CD4-positive, CD25-positive, alpha-beta regulatory T cell (primary cell): ENCODE results near the gene MOGAT2. TPM values are rescaled to one million over a fixed set of nuclear protein-coding genes. Genes with fewer than 3 reads are reported as not detected.

Experiments used
- ATAC-seq, 2 donors: fragments of 150-1000 bp; cut with Tn5 transposase; one replicate each; pipeline ENCODE4 v1.10.0; 2021; ENCODE audit warnings: low read depth in 2 of 2, moderate number of reproducible peaks in 2 of 2, moderate library complexity in 1 of 2
- DNase-seq, 3 donors: peaks; one replicate each; pipeline versions ENCODE4 v3.0.0 to v3.0.0-alpha.2; 2012 to 2022; ENCODE audit warnings: mixed read lengths in 1 of 3
- H3K27ac ChIP-seq: one replicate; pipeline ENCODE4 v1.7.0; 2013; ENCODE audit warnings: mild to moderate bottlenecking, low read length; ENCODE audit not compliant: insufficient read depth, poor library complexity, severe bottlenecking
- H3K27me3 ChIP-seq: one replicate; pipeline ENCODE4 v1.7.0; 2013; ENCODE audit warnings: low read length; ENCODE audit not compliant: control insufficient read depth, insufficient read depth
- H3K36me3 ChIP-seq: one replicate; pipeline ENCODE4 v1.7.0; 2013; ENCODE audit warnings: mild to moderate bottlenecking, low read length, moderate library complexity; ENCODE audit not compliant: control insufficient read depth, insufficient read depth
- H3K4me1 ChIP-seq: 2 replicates; pipeline ENCODE4 v1.7.0; 2013; ENCODE audit warnings: mild to moderate bottlenecking, low read length; ENCODE audit not compliant: insufficient read depth, control insufficient read depth, poor library complexity, severe bottlenecking
- H3K4me3 ChIP-seq: one replicate; pipeline ENCODE4 v1.7.0; 2013; ENCODE audit warnings: low read depth, mild to moderate bottlenecking, low read length, moderate library complexity
- H3K9me3 ChIP-seq, 2 experiments: 1 replicate in 1 of 2; 2 replicates in 1 of 2; pipeline ENCODE4 v1.7.0; 2013; ENCODE audit warnings: low read length in 2 of 2, mild to moderate bottlenecking in 1 of 2, moderate library complexity in 1 of 2; ENCODE audit not compliant: control insufficient read depth in 2 of 2
- H3K27ac Mint-ChIP-seq, 3 donors: one replicate each; pipeline ENCODE4 v1.8.0; 2020 to 2022; ENCODE audit warnings: mild to moderate bottlenecking in 3 of 3, mixed read lengths in 3 of 3, moderate library complexity in 2 of 3
- H3K27me3 Mint-ChIP-seq: one replicate; pipeline ENCODE4 v1.8.0; 2022; ENCODE audit warnings: mild to moderate bottlenecking, mixed read lengths
- H3K36me3 Mint-ChIP-seq: one replicate; pipeline ENCODE4 v1.8.0; 2020; ENCODE audit warnings: mixed read lengths
- H3K4me1 Mint-ChIP-seq, 4 donors: one replicate each; pipeline ENCODE4 v1.8.0; 2020 to 2022; ENCODE audit warnings: mixed read lengths in 4 of 4, mild to moderate bottlenecking in 1 of 4
- H3K4me3 Mint-ChIP-seq, 4 donors: one replicate each; pipeline ENCODE4 v1.8.0; 2020 to 2022; ENCODE audit warnings: mild to moderate bottlenecking in 4 of 4, mixed read lengths in 4 of 4, moderate library complexity in 3 of 4
- H3K9me3 Mint-ChIP-seq, 7 donors: one replicate each; pipeline ENCODE4 v1.8.0; 2020 to 2022; ENCODE audit warnings: mixed read lengths in 7 of 7, mild to moderate bottlenecking in 3 of 7, moderate library complexity in 2 of 7
- polyA plus RNA-seq, 4 donors: library from polyadenylated mRNA; unstranded; fragments of 300-500 nt; fragmentation: Illumina TruSeq; gene quantifications; one replicate each; pipeline ENCODE4 v1.2.3, GENCODE V29; 2021
- total RNA-seq: library from RNA; stranded (reverse); gene quantifications from one replicate; pipeline ENCODE4 v1.2.3, GENCODE V29; 2022

MOGAT2 gene
- not detected for total RNA-seq
- not detected for polyA plus RNA-seq

DNA sequence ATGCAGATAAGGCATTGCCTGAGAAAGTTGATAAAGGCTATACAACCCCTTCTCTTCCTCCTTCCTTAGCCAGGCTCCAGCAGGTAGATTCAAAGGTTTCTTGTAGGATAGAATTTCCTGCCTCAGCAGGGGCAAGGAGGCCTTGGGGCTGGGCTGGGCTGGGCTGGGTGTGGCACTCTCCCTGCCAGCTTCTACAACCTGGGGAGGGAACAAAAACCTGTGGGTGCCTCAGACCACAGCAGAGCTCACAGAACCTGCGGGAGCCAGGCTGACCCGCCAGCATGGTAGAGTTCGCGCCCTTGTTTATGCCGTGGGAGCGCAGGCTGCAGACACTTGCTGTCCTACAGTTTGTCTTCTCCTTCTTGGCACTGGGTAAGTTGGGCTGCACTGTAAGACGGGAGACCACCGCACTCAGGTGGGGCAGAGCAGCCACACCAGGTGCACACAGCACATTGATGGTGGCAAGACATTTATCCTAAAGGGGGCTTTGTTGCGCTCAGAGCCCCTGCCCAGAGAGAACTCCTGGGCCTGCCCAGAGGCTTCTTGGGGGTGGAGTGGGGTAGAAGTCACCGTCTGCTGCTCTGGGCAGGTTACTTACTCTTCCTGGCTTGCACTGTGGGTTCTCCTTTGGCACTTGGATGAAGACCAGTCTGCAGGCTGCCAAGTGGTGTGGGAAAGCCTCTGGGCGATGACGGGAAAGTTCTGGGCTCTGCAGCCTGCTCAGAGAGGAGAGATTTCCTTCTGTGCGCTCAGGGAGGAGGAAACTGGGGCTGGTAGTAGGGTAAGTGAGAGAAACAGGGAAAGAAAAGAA lies at the start of gene MOGAT2:
MOGAT2 (plus strand) TSS at position 231 of the 811 bp plus-strand sequence; CDS start at position 282, 51 bp downstream.
- Histone ChIP-seq H3K27ac (no peak within 1 kb of the TSS), H3K27me3 (peaks cover 4% of the 10 kb centered on the region), H3K4me3 (no peak within 1 kb of the TSS), H3K4me1 (no peaks in the 10 kb centered on the region), H3K9me3 (no peaks in the 10 kb centered on the region), H3K36me3 (no peaks in the 10 kb centered on the region)
- DNase-seq (no peak), ATAC-seq (no peak)
- Mint-ChIP-seq H3K36me3 (no peaks in the 10 kb centered on the region), H3K9me3 (no peaks in the 10 kb centered on the region), H3K27me3 (peaks cover 9% of the 10 kb centered on the region), H3K4me1 (peaks cover 0 to 4% (median 0%) of the 10 kb centered on the region in 4 donors), H3K4me3 (no peak within 1 kb of the TSS), H3K27ac (no peak within 1 kb of the TSS)

DNA sequence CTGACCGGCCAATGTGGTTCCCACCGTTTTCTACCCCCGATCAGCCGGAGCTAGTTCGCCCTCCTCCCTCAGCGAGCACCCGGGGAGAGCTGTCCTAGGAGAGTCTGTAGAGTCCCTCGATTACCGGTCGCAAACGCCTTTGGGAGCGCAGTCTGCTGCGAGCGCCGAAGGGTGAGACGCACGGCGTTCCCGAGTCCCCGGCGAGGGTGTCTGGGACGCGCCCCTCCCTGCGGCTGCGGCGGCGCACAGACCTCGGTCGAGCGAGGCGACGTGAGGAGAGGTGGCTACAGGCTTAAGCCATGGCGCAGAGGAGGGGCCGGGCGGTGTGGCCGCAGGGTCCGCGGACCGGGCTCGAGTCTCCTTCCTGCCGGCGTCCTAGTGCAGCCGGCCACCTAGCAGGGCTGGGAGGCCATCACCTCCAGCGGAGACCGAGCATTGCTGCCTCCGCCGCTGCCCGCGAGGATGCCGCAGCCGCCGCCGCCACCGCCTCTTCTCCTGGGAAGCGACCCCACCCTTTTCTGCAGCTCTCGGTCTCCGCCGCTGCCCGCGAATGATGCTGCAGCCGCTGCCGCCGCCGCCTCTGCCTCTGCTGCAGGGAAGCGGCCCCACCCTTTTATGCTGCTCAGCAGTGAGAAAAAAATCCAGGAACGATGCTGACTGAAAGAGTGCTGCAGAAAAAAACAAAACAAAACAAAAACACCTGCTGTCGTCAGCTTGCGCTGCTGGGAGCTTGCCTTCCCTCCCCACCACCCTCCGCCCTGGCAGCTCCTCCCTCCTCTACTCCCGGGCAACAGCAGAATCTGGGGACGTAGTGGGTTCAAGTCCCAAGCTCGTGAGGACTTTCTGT lies 49.0 kb upstream of the MOGAT2 start, which contains the start of gene MAP6:
MAP6 (minus strand) TSS at position 588 of the 847 bp plus-strand sequence. CDS start 669 bp downstream, outside the sequence.
- Mint-ChIP-seq H3K27ac (no peak within 1 kb of the TSS), H3K4me1 (peaks cover 0 to 16% (median 8%) of the 10 kb centered on the region in 4 donors), H3K9me3 (peaks cover 0 to 8% (median 1%) of the 10 kb centered on the region in 7 donors), H3K4me3 (peak within 1 kb of the TSS; percentile 78 to 90 (median 84)), H3K27me3 (peaks cover 81% of the 10 kb centered on the region), H3K36me3 (no peaks in the 10 kb centered on the region)
- Histone ChIP-seq H3K9me3 (no peaks in the 10 kb centered on the region), H3K4me3 (peak within 1 kb of the TSS; percentile 40), H3K27me3 (peaks cover 53% of the 10 kb centered on the region), H3K36me3 (no peaks in the 10 kb centered on the region), H3K27ac (no peak within 1 kb of the TSS), H3K4me1 (peaks cover 15% of the 10 kb centered on the region)
- ATAC-seq (peak in 1 of 2 donors; percentile 22), DNase-seq (peak in 2 of 3 donors; percentile 5 to 44)

DNA sequence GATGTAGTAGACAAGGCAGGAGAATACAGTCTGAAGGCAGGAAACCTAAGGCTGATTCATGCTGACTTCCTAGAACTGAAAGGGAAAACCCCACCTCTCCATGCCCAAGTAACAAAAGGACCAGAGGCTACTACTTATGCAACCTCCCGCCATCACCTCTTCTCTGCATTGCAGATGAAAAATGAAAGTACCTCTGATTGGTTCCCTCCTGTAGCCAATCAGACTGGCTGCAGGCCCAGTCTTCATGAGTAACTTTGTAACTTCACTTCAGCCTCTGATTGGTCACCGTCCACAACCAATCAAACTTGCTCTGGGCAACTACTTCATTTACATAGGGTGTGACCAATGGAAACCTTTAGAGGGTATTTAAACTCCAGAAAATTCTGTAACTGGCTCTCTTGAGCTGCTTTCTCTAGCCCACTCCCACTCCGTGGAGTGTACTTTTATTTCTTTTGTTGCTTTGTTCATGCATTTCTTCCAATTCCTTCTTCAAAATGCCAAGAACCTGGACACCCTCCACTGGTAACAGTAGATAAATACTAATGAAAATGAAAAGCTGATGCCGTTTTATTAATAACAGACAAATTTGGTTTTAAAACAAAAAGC lies 43.6 kb upstream of the MOGAT2 start:
- Mint-ChIP-seq H3K9me3 (peaks cover 0 to 15% (median 1%) of the 10 kb centered on the region in 7 donors), H3K4me3 (no peak overlapping the region), H3K36me3 (no peaks in the 10 kb centered on the region), H3K27ac (no peak overlapping the region), H3K4me1 (peaks cover 0 to 3% (median 0%) of the 10 kb centered on the region in 4 donors), H3K27me3 (peaks cover 48% of the 10 kb centered on the region)
- Histone ChIP-seq H3K27me3 (peaks cover 29% of the 10 kb centered on the region), H3K4me1 (no peaks in the 10 kb centered on the region), H3K36me3 (no peaks in the 10 kb centered on the region), H3K27ac (no peak overlapping the region), H3K4me3 (no peak overlapping the region), H3K9me3 (peaks cover 0 to 3% of the 10 kb centered on the region in 2 experiments)
- ATAC-seq = peak in 1 of 2 donors; percentile 28
- peak in 1 of 3 donors; percentile 75 for DNase-seq

DNA sequence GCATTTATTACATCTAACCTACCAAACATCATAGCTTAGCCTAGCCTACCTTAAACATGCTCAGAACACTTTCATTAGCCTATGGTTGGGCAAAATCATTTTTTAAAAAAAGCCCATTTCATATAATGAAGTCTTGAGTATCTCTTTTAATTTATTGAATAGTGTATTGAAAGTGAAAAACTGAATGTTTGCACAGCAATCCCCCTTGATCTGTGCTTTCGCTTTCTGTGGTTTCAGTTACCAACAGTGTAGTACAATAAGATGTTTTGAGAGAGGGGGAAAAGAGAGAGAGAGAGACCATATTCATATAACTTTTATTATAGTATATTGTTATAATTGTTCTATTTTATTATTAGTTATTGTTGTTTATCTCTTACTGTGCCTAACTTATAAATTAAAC lies 40.4 kb upstream of the MOGAT2 start:
- no peaks in the 10 kb centered on the region for H3K36me3 ChIP-seq
- H3K9me3 Mint-ChIP-seq = peaks cover 0 to 14% (median 0%) of the 10 kb centered on the region in 7 donors
- H3K27ac Mint-ChIP-seq = no peak overlapping the region
- H3K27me3 ChIP-seq = peaks cover 10% of the 10 kb centered on the region
- H3K27me3 Mint-ChIP-seq = peaks cover 28% of the 10 kb centered on the region
- H3K4me1 ChIP-seq = no peaks in the 10 kb centered on the region
- H3K36me3 Mint-ChIP-seq = no peaks in the 10 kb centered on the region
- H3K4me3 Mint-ChIP-seq = no peak overlapping the region
- H3K4me1 Mint-ChIP-seq = no peaks in the 10 kb centered on the region
- ATAC-seq (no peak), DNase-seq (peak in 1 of 3 donors; percentile 52)
- no peak overlapping the region for H3K27ac ChIP-seq
- H3K9me3 ChIP-seq = peaks cover 0 to 3% of the 10 kb centered on the region in 2 experiments
- H3K4me3 ChIP-seq = no peak overlapping the region

DNA sequence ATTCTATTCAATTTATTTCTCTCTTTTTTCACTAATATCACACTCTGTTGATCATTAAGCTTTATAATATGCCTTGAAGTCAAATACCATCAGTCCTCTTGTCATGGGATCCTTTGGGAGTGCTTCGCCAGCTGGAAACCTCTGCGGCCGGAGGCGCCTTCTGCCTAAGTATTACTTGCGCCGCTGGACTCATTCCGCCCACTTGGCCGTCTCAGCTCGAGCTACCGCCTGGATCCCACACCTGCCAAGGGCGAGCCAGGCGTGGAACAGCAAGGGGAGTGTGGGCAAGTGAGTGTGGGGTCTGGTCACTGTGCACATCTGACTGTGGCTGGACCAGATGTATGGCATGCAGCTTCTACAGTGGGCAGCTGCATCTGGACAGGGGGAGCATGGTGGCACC lies 39.7 kb upstream of the MOGAT2 start:
- ATAC-seq (no peak), DNase-seq (no peak)
- Mint-ChIP-seq H3K36me3 (no peaks in the 10 kb centered on the region), H3K27ac (no peak overlapping the region), H3K4me3 (no peak overlapping the region), H3K4me1 (no peaks in the 10 kb centered on the region), H3K27me3 (peaks cover 27% of the 10 kb centered on the region), H3K9me3 (peaks cover 0 to 8% (median 2%) of the 10 kb centered on the region in 7 donors)
- H3K27me3 ChIP-seq = peaks cover 8% of the 10 kb centered on the region
- H3K9me3 ChIP-seq = peaks cover 0 to 3% of the 10 kb centered on the region in 2 experiments
- no peaks in the 10 kb centered on the region for H3K36me3 ChIP-seq
- no peak overlapping the region for H3K4me3 ChIP-seq
- no peaks in the 10 kb centered on the region for H3K4me1 ChIP-seq
- H3K27ac ChIP-seq = no peak overlapping the region

DNA sequence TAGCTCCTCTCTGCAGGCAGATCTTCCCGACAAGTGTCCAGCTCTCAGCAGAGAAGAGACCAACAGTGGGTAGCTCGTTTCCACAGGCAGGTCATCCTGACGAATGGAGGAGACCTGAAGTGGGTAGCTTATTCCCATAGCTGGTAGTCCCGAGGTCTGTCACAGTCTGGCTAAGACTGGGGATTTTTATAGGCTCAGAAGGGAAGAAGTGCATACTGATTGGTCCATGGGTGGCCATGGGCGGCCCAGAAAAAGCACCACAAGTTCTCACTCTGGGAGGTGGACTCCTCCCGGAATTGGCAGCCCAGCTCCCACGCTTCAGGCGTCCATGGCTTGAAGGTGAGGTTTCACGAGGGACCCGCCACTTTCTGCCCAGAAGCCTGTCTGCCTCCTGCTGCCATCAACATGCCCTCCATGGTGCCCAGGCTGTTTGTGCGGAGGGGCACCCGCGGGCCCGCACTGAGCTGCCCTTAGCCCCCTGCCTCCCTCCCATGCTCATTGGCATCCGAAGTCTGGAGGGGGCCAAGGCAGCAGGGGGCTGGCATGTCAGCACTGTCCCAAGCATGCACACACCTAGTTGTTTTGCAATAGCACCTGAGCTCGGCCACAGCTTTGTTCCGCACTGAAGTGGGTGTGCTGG lies 38.9 kb upstream of the MOGAT2 start:
- no peak for DNase-seq
- ATAC-seq = no peak
- peaks cover 33% of the 10 kb centered on the region for H3K27me3 Mint-ChIP-seq
- H3K36me3 Mint-ChIP-seq = no peaks in the 10 kb centered on the region
- no peak overlapping the region for H3K4me3 Mint-ChIP-seq
- H3K4me1 Mint-ChIP-seq = no peaks in the 10 kb centered on the region
- H3K27ac ChIP-seq = no peak overlapping the region
- peaks cover 0 to 12% (median 2%) of the 10 kb centered on the region in 7 donors for H3K9me3 Mint-ChIP-seq
- peaks cover 0 to 3% of the 10 kb centered on the region in 2 experiments for H3K9me3 ChIP-seq
- H3K4me1 ChIP-seq = no peaks in the 10 kb centered on the region
- no peak overlapping the region for H3K4me3 ChIP-seq
- peaks cover 12% of the 10 kb centered on the region for H3K27me3 ChIP-seq
- H3K36me3 ChIP-seq = no peaks in the 10 kb centered on the region
- no peak overlapping the region for H3K27ac Mint-ChIP-seq

DNA sequence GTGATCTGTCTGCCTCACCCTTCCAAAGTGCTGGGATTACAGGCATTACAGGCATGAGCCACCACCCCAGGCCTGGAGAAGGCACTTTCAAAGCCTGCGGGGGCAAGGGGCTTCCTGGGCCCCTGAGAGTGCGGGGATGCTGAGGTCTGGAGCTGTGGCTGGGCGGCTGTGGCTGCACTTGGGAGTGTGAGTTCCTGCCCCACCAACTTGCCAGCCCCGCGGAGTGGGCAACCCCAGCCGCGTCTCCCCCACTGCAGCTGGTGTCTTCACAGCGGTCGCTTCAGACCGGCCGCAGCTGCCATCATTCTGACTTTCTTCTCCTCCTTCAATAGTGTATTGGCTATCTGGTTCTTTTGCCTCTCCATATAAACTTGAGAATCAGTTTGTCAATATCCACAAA lies 38.1 kb upstream of the MOGAT2 start:
- H3K9me3 ChIP-seq = no peaks in the 10 kb centered on the region
- ATAC-seq (no peak), DNase-seq (no peak)
- H3K27me3 Mint-ChIP-seq = peaks cover 29% of the 10 kb centered on the region
- H3K9me3 Mint-ChIP-seq = peaks cover 0 to 13% (median 1%) of the 10 kb centered on the region in 7 donors
- H3K36me3 ChIP-seq = no peaks in the 10 kb centered on the region
- no peaks in the 10 kb centered on the region for H3K4me1 ChIP-seq
- no peak overlapping the region for H3K4me3 Mint-ChIP-seq
- no peak overlapping the region for H3K27ac Mint-ChIP-seq
- no peak overlapping the region for H3K4me3 ChIP-seq
- no peak overlapping the region for H3K27ac ChIP-seq
- no peaks in the 10 kb centered on the region for H3K4me1 Mint-ChIP-seq
- H3K27me3 ChIP-seq = peaks cover 14% of the 10 kb centered on the region
- no peaks in the 10 kb centered on the region for H3K36me3 Mint-ChIP-seq
